NCI-H1417 treated with DMSO at 0.1 percent for 48 hours (cell line): ENCODE results near the gene PTH.

Source experiments
- DNase-seq: peaks from one replicate; lab custom pipeline; 2025; lab: John Stamatoyannopoulos, UW

Gene PTH

DNA sequence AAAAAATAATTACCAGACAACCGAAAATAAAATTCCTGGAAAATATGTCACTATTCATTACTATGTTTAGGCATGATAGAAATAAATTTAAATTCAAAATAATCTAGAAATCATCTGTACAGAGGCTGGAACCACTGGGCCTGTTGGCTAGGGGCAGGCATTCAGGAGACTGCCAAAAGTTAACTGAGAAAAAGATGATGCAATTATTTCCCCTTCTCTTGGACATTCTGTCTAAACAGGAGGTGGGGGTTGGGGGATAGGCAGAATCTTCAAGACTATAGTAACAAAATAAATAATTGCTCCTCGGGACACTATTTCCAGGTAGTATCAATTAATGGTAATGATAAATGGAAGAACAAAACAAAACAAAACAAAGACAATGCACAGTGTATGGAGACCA lies 46.9 kb downstream of the PTH start:
- DNase-seq = no peak

- no peak for DNase-seq
These were observed 49.4 kb downstream of the PTH start for GRCh38 chr11:13446444-13446843.

DNA sequence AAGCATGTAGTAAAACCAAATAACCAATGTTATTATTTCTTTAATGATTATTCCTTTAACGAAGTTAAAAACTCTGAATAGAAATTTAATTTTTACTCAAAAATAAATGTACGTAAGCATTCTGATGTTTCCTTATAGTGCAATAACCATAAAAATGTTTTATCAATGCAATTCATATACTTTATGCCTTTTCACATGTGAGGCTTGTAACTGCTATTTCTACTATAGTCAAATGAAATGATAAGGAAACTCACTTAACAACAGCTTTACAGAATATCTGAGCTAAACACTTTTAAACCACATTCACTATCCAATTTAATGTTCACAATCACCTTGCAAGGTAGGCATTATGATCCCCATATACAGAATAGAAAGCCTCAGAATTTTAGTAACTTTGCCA lies 50.2 kb downstream of the PTH start:
- DNase-seq = no peak
